Astrocyte (in vitro differentiated cells and primary cell): ENCODE data around the gene DMWD. TPM values are rescaled to one million over a fixed set of nuclear protein-coding genes. Genes with fewer than 3 reads are reported as not detected.

ENCODE experiments used
- DNase-seq: peaks from one replicate; pipeline ENCODE4 v3.0.0-alpha.2; 2010; ENCODE audit warnings: low read depth
- FAIRE-seq: peaks from 2 replicates; lab custom pipeline; 2011; peaks lifted over from hg19 to GRCh38; lab: Jason Lieb, UNC
- H2AFZ ChIP-seq: 2 replicates; pipeline ENCODE4 v1.6.0; 2012; ENCODE audit warnings: low read depth, low read length, inconsistent platforms
- H3K27ac ChIP-seq: 2 replicates; pipeline ENCODE4 v1.5.1; 2011; ENCODE audit warnings: low read depth, low read length, inconsistent platforms
- H3K27me3 ChIP-seq: 2 replicates; pipeline ENCODE4 v1.6.0; 2011; ENCODE audit warnings: low read length, inconsistent platforms; ENCODE audit not compliant: insufficient read depth
- H3K36me3 ChIP-seq: 2 replicates; pipeline ENCODE4 v1.5.1; 2011; ENCODE audit warnings: low read length, inconsistent platforms; ENCODE audit not compliant: insufficient read depth
- H3K4me1 ChIP-seq: 2 replicates; pipeline ENCODE4 v1.5.1; 2011; ENCODE audit warnings: low read length, inconsistent platforms; ENCODE audit not compliant: insufficient read depth
- H3K4me2 ChIP-seq: 2 replicates; pipeline ENCODE4 v1.6.0; 2012; ENCODE audit warnings: low read length, inconsistent platforms
- H3K4me3 ChIP-seq: 2 replicates; pipeline ENCODE4 v1.5.1; 2011; ENCODE audit warnings: low read depth, mild to moderate bottlenecking, low read length, inconsistent platforms; ENCODE audit not compliant: insufficient read depth
- H3K79me2 ChIP-seq: 2 replicates; pipeline ENCODE4 v1.6.0; 2012; ENCODE audit warnings: mild to moderate bottlenecking, low read length, inconsistent platforms; ENCODE audit not compliant: insufficient read depth
- H3K9ac ChIP-seq: 2 replicates; pipeline ENCODE4 v1.6.0; 2012; ENCODE audit warnings: mild to moderate bottlenecking, low read length, inconsistent platforms
- H3K9me3 ChIP-seq: 2 replicates; pipeline ENCODE4 v1.5.1; 2012; ENCODE audit warnings: low read depth, mild to moderate bottlenecking, low read length, inconsistent platforms; ENCODE audit not compliant: insufficient read depth
- H4K20me1 ChIP-seq: 2 replicates; pipeline ENCODE4 v1.6.0; 2012; ENCODE audit warnings: low read length, inconsistent platforms; ENCODE audit not compliant: insufficient read depth
- H3K27ac Mint-ChIP-seq: one replicate; pipeline ENCODE4 v1.8.0; 2021; ENCODE audit warnings: mild to moderate bottlenecking, mixed read lengths; ENCODE audit not compliant: unreplicated experiment
- H3K27me3 Mint-ChIP-seq: one replicate; pipeline ENCODE4 v1.8.0; 2021; ENCODE audit warnings: low read depth, mixed read lengths; ENCODE audit not compliant: unreplicated experiment
- H3K36me3 Mint-ChIP-seq: one replicate; pipeline ENCODE4 v1.8.0; 2021; ENCODE audit warnings: low read depth, mixed read lengths; ENCODE audit not compliant: unreplicated experiment
- H3K4me1 Mint-ChIP-seq: one replicate; pipeline ENCODE4 v1.8.0; 2021; ENCODE audit warnings: low read depth, mixed read lengths; ENCODE audit not compliant: unreplicated experiment
- H3K4me3 Mint-ChIP-seq: one replicate; pipeline ENCODE4 v1.8.0; 2021; ENCODE audit warnings: mild to moderate bottlenecking, moderate library complexity, mixed read lengths; ENCODE audit not compliant: unreplicated experiment
- H3K9me3 Mint-ChIP-seq: one replicate; pipeline ENCODE4 v1.8.0; 2021; ENCODE audit warnings: mild to moderate bottlenecking, mixed read lengths; ENCODE audit not compliant: unreplicated experiment
- CTCF ChIP-seq: IDR thresholded peaks from 2 replicates; pipeline ENCODE4 v1.5.1; 2011; ENCODE audit warnings: low read depth, mild to moderate bottlenecking, inconsistent platforms, low read length, moderate library complexity; ENCODE audit not compliant: insufficient read depth
- EZH2 ChIP-seq: IDR thresholded peaks from 2 replicates; pipeline ENCODE4 v1.6.1; 2012; ENCODE audit warnings: mild to moderate bottlenecking, low read length, inconsistent platforms; ENCODE audit not compliant: insufficient read depth
- total RNA-seq: library from RNA; stranded (reverse); gene quantifications from 2 replicates; pipeline ENCODE4 v1.2.1, GENCODE V29; 2021

DMWD gene
- total RNA-seq, 1 donor from 2014 or later: 69.0 TPM

- H3K27me3 ChIP-seq: no peaks in the 10 kb centered on the region
- H3K4me1 ChIP-seq: no peaks in the 10 kb centered on the region
- Mint-ChIP-seq H3K27ac (no peak overlapping the region), H3K27me3 (no peaks in the 10 kb centered on the region), H3K4me1 (no peaks in the 10 kb centered on the region), H3K4me3 (no peak overlapping the region), H3K36me3 (peaks cover 13% of the 10 kb centered on the region), H3K9me3 (no peaks in the 10 kb centered on the region)
- no peaks in the 10 kb centered on the region for H3K79me2 ChIP-seq
- no peak overlapping the region for H3K9ac ChIP-seq
- no peak for FAIRE-seq
- H4K20me1 ChIP-seq: peaks cover 4% of the 10 kb centered on the region
- TF ChIP-seq CTCF: no peak
- TF ChIP-seq EZH2: no peak
- no peak overlapping the region for H2AFZ ChIP-seq
- no peak for DNase-seq
- H3K27ac ChIP-seq: no peak overlapping the region
- peaks cover 20% of the 10 kb centered on the region for H3K36me3 ChIP-seq
- no peak overlapping the region for H3K4me3 ChIP-seq
- no peaks in the 10 kb centered on the region for H3K9me3 ChIP-seq
- H3K4me2 ChIP-seq: no peak overlapping the region
These were observed 30.1 kb upstream of the DMWD start for GRCh38 chr19:45822716-45823115.

- Histone ChIP-seq H3K9ac (no peak overlapping the region), H3K36me3 (peaks cover 20% of the 10 kb centered on the region), H3K4me1 (peaks cover 3% of the 10 kb centered on the region), H3K4me2 (no peak overlapping the region), H3K9me3 (no peaks in the 10 kb centered on the region), H3K4me3 (no peak overlapping the region), H3K79me2 (no peaks in the 10 kb centered on the region), H3K27ac (no peak overlapping the region), H3K27me3 (no peaks in the 10 kb centered on the region), H2AFZ (no peak overlapping the region), H4K20me1 (peaks cover 12% of the 10 kb centered on the region)
- peaks cover 13% of the 10 kb centered on the region for H3K36me3 Mint-ChIP-seq
- H3K9me3 Mint-ChIP-seq: no peaks in the 10 kb centered on the region
- H3K4me1 Mint-ChIP-seq: peaks cover 4% of the 10 kb centered on the region
- DNase-seq (no peak), FAIRE-seq (no peak)
- peak overlapping the region; percentile 53 for H3K27ac Mint-ChIP-seq
- H3K27me3 Mint-ChIP-seq: no peaks in the 10 kb centered on the region
- H3K4me3 Mint-ChIP-seq: no peak overlapping the region
- TF ChIP-seq CTCF: no peak
- no peak for TF ChIP-seq EZH2
These were observed 28.9 kb upstream of the DMWD start for GRCh38 chr19:45821570-45821969.

GRCh38 chr19:45821103-45821521, 28.5 kb upstream of the DMWD start:
- Histone ChIP-seq H2AFZ (no peak overlapping the region), H3K9ac (no peak overlapping the region), H3K79me2 (no peaks in the 10 kb centered on the region), H3K4me3 (no peak overlapping the region), H4K20me1 (peaks cover 12% of the 10 kb centered on the region), H3K27ac (no peak overlapping the region), H3K9me3 (no peaks in the 10 kb centered on the region), H3K4me1 (peaks cover 3% of the 10 kb centered on the region), H3K36me3 (peaks cover 20% of the 10 kb centered on the region), H3K27me3 (no peaks in the 10 kb centered on the region), H3K4me2 (no peak overlapping the region)
- Mint-ChIP-seq H3K4me1 (peaks cover 4% of the 10 kb centered on the region), H3K4me3 (no peak overlapping the region), H3K36me3 (peaks cover 8% of the 10 kb centered on the region), H3K27ac (peak overlapping the region; percentile 53), H3K27me3 (no peaks in the 10 kb centered on the region), H3K9me3 (no peaks in the 10 kb centered on the region)
- TF ChIP-seq EZH2: no peak
- TF ChIP-seq CTCF: no peak
- DNase-seq (no peak), FAIRE-seq (no peak)
